Fibroblast of the aortic adventitia (primary cell): ENCODE measurements around the gene TGM4. TPM values are rescaled to one million over a fixed set of nuclear protein-coding genes. Genes with fewer than 3 reads are reported as not detected.

Experiments used
- DNase-seq: peaks from one replicate; pipeline ENCODE4 v3.0.0-alpha.2; 2010; ENCODE audit warnings: low read depth
- H3K4me3 ChIP-seq: 2 replicates; pipeline ENCODE4 v1.5.1; 2011; ENCODE audit warnings: low read depth, mild to moderate bottlenecking, control low read depth, low read length, moderate library complexity
- CTCF ChIP-seq: IDR thresholded peaks from 2 replicates; pipeline ENCODE4 v1.5.1; 2011; ENCODE audit warnings: mild to moderate bottlenecking, low read length, control low read depth, inconsistent platforms; ENCODE audit not compliant: insufficient read depth
- total RNA-seq: library from RNA; depleted of rRNA; stranded (reverse); fragments of >200 nt; gene quantifications from 2 replicates; pipeline ENCODE4 v1.2.3, GENCODE V29; 2012; ENCODE audit warnings: low replicate concordance

Gene TGM4
- total RNA-seq, 1 donor = not detected

- no peak overlapping the region for H3K4me3 ChIP-seq
- TF ChIP-seq CTCF = no peak
- no peak for DNase-seq
Observed at GRCh38 chr3:44930911-44931310, 56.5 kb downstream of the TGM4 start.

GRCh38 chr3:44931791-44932190 lies 57.4 kb downstream of the TGM4 start:
- no peak for DNase-seq
- no peak overlapping the region for H3K4me3 ChIP-seq
- no peak for TF ChIP-seq CTCF

- DNase-seq = no peak
- no peak overlapping the region for H3K4me3 ChIP-seq
- no peak for TF ChIP-seq CTCF
Observed at GRCh38 chr3:44932271-44932670, 57.9 kb downstream of the TGM4 start.

GRCh38 chr3:44932986-44933944 lies 58.9 kb downstream of the TGM4 start:
- no peak for DNase-seq
- no peak overlapping the region for H3K4me3 ChIP-seq
- no peak for TF ChIP-seq CTCF

GRCh38 chr3:44939581-44940036 lies 65.2 kb downstream of the TGM4 start:
- no peak for DNase-seq
- no peak for TF ChIP-seq CTCF

GRCh38 chr3:44942202-44942921 lies 68.0 kb downstream of the TGM4 start:
- TF ChIP-seq CTCF = no peak
- no peak overlapping the region for H3K4me3 ChIP-seq
- DNase-seq = peak; percentile 27

More at GRCh38 chr3:44939581-44940036, 65.2 kb downstream of the TGM4 start:
- H3K4me3 ChIP-seq = no peak overlapping the region
